Gastroesophageal sphincter (tissue), 4 donors: ENCODE measurements around the gene FNTB. TPM values are rescaled to one million over a fixed set of nuclear protein-coding genes. Genes with fewer than 3 reads are reported as not detected.

Source experiments
- ATAC-seq: fragments of 150-250 bp; one replicate; pipeline ENCODE4 v1.9.1; 2016; ENCODE audit warnings: mild to moderate bottlenecking, moderate library complexity
- H3K27ac ChIP-seq, 4 donors: fragments of 200-600 bp; sonication (generic) in 3 of 4; 1 replicate in 3 of 4; 2 replicates in 1 of 4; pipeline ENCODE4 v1.5.1; 2016 to 2019
- H3K27me3 ChIP-seq: fragments of 200-600 bp; sonication (generic); one replicate; pipeline ENCODE4 v1.5.1; 2019
- H3K36me3 ChIP-seq, 2 donors: fragments of 200-600 bp; sonication (generic); one replicate each; pipeline ENCODE4 v1.5.1; 2019; ENCODE audit warnings: control low read depth in 1 of 2
- H3K4me1 ChIP-seq, 3 donors: fragments of 200-600 bp; sonication (generic); 1 replicate in 2 of 3; 2 replicates in 1 of 3; pipeline ENCODE4 v1.5.1; 2016 to 2019; ENCODE audit warnings: control low read depth in 2 of 3
- H3K4me3 ChIP-seq, 2 donors: fragments of 200-600 bp; sonication (generic); one replicate each; pipeline ENCODE4 v1.5.1; 2019; ENCODE audit warnings: mild to moderate bottlenecking in 1 of 2, moderate library complexity in 1 of 2
- H3K9me3 ChIP-seq, 3 donors: fragments of 200-600 bp; sonication (generic); one replicate each; pipeline ENCODE4 v1.5.1; 2017 to 2019; ENCODE audit warnings: control low read depth in 2 of 3
- EP300 ChIP-seq: sonication (generic); formaldehyde crosslinking; IDR thresholded peaks from one replicate; pipeline ENCODE4 v1.6.1; 2017; ENCODE audit warnings: antibody characterized with exemption, mild to moderate bottlenecking
- POLR2A ChIP-seq, 2 donors: fragments of 450-650 bp; IDR thresholded peaks; one replicate each; pipeline ENCODE4 v1.6.1; 2017; ENCODE audit warnings: antibody characterized with exemption in 2 of 2, mild to moderate bottlenecking in 2 of 2, moderate library complexity in 1 of 2
- POLR2AphosphoS5 ChIP-seq: sonication (generic); formaldehyde crosslinking; IDR thresholded peaks from one replicate; pipeline ENCODE4 v1.6.1; 2017; ENCODE audit warnings: antibody characterized with exemption
- WGBS, 2 donors: methylation state at CpG; one replicate each; pipeline ENCODE4 v1.1.5; 2018; ENCODE audit warnings: low coverage in 1 of 2; 5-methylcytosine and 5-hydroxymethylcytosine counted together
- total RNA-seq, 4 donors: library from RNA; depleted of rRNA; stranded (reverse); fragments of >200 nt; gene quantifications; one replicate each; pipeline ENCODE4 v1.1.0, GENCODE V29; 2016
- TF ChIP-seq, protein P1 (sequence below), 4 experiments: fragments of 200-600 bp in 2 of 4; fragments of 450-650 bp in 2 of 4; sonication (generic) in 1 of 4; IDR thresholded peaks; one replicate each; pipeline ENCODE4 v1.5.1; 2017 to 2019; ENCODE audit warnings: antibody characterized with exemption in 4 of 4, mild to moderate bottlenecking in 2 of 4, moderate library complexity in 2 of 4

The FNTB gene
- total RNA-seq, 4 donors from 2014 or later, result 12.5 to 22.7 (median 17.2) TPM

DNA sequence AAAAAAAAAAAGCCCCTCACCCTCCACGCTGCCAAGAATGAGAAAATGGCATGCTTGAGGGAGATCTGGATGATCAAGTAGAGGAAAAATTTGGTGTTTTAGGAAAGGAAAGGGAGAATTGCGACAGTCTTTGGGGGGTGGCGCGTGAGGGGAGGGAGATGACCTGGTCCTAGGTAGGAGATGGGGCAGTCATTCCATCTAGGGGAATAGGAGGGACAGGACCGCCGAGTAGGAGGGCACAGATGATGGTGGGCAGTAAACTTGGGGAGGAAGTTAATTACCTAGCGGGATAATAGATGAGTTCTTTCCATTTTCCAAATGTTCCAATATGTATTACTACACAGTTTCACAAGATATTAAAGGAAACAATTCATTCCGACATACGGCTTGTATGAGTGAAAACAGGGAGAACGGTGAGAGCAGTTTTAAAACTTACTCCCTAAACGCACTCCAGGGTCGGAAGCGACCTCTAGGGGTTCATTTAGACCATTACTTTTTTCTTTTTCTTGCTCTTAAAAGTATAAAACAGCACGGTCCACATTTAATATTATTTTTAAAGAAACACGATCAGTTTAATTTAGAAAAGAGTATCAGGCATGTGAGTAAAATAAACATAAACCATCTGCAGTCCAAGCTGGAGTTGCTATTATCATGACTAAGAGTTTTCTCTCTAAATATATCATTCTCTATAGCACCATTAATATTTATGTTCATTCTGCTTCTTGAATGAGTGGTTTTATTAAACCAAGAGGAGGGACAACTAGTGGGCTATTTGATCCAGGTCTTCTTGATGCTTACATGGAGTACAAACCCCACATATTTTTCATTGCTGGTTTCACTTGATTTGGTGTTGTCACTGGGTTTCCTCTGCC is 3.0 kb upstream of the FNTB start:
- peak overlapping the region in 1 of 2 donors; percentile 0 for H3K4me3 ChIP-seq
- no peak for ATAC-seq
- no peaks in the 10 kb centered on the region for H3K36me3 ChIP-seq
- 2 to 3% methylated on average over 13 of the region's 15 CpGs for WGBS, 2 donors
- H3K27ac ChIP-seq, result no peak overlapping the region
- no peak for TF ChIP-seq EP300
- TF ChIP-seq, protein P1, sequence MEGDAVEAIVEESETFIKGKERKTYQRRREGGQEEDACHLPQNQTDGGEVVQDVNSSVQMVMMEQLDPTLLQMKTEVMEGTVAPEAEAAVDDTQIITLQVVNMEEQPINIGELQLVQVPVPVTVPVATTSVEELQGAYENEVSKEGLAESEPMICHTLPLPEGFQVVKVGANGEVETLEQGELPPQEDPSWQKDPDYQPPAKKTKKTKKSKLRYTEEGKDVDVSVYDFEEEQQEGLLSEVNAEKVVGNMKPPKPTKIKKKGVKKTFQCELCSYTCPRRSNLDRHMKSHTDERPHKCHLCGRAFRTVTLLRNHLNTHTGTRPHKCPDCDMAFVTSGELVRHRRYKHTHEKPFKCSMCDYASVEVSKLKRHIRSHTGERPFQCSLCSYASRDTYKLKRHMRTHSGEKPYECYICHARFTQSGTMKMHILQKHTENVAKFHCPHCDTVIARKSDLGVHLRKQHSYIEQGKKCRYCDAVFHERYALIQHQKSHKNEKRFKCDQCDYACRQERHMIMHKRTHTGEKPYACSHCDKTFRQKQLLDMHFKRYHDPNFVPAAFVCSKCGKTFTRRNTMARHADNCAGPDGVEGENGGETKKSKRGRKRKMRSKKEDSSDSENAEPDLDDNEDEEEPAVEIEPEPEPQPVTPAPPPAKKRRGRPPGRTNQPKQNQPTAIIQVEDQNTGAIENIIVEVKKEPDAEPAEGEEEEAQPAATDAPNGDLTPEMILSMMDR (IDR thresholded peaks at IDR 0.05), result peak; percentile 45 to 83 (median 62)
- peaks cover 0 to 32% (median 10%) of the 10 kb centered on the region in 3 donors for H3K4me1 ChIP-seq
- no peaks in the 10 kb centered on the region for H3K9me3 ChIP-seq
- no peaks in the 10 kb centered on the region for H3K27me3 ChIP-seq

DNA sequence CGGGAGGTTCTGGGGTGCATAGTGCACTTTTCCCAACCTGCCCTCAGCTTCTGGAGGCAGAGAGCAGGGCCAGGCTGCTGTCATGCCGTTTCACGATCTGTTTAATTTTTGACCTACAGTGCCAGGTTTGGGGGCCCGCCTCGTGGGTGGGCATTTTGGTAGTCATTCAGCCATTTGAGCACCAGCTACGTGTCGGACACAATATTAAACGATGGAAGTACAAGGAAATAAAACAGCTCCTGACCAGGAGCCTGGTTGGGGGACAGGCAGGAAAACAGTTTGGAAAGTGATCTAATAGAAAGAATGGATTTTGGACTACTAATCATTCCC is 708 bp downstream of the FNTB start:
- Histone ChIP-seq H3K36me3 (no peaks in the 10 kb centered on the region), H3K9me3 (no peaks in the 10 kb centered on the region), H3K27me3 (no peaks in the 10 kb centered on the region), H3K27ac (peak overlapping the region; percentile 51 to 90 (median 88)), H3K4me3 (peak overlapping the region; percentile 64 to 81), H3K4me1 (peaks cover 0 to 35% (median 10%) of the 10 kb centered on the region in 3 donors)
- WGBS, 2 donors, result 0% methylated on average over 3 to 5 of the region's 8 CpGs
- TF ChIP-seq EP300, result no peak
- no peak for ATAC-seq

DNA sequence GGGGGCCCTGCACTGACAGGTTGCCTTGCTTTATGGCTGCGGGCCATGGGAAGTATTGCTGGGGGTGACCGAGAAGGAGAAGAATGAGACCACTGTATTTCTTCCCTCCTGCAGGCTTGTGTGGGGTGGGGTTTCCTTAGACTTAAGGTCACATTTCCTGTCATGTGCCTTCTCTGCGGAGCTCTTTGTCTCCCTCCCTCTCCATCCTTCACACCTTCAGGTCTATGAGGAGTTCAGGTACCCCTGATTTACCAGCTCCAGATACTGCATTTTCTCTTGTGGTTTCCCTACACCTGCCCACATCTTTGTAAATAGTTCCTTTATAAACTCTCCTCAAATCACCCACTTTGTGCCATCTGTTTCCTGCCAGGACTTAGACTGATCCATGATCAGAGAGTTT is 3.6 kb downstream of the FNTB start:
- Histone ChIP-seq H3K27me3 (no peaks in the 10 kb centered on the region), H3K36me3 (no peaks in the 10 kb centered on the region), H3K4me3 (no peak overlapping the region), H3K9me3 (no peaks in the 10 kb centered on the region), H3K4me1 (peaks cover 0 to 25% (median 10%) of the 10 kb centered on the region in 3 donors), H3K27ac (no peak overlapping the region)
- TF ChIP-seq POLR2AphosphoS5 (no peak), EP300 (no peak), POLR2A (IDR thresholded peaks at IDR 0.05) (no peak)
- TF ChIP-seq, protein P1 (IDR thresholded peaks at IDR 0.05), result no peak
- 50 to 60% methylated on average over 1 of the region's 3 CpGs for WGBS, 2 donors
- ATAC-seq, result no peak

DNA sequence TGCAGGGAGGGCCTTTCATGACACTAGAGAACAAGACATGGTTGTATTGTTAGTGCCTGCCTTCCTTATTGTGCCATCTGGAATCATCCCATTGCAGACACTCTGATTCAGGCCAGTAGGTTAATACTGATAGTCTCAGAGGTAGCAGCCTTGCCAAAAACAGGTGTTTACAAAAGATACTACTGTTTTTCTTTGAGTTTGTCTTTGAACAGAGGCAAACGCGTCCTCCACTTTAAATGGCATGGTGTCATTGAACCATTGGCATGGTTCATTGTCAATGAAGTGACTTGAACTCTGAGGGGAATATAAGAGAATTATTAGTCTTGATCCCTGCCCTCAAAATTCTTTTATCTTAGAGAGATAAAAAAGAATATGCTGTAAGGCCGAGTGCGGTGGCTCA is 4.2 kb downstream of the FNTB start:
- ATAC-seq, result no peak
- H3K4me1 ChIP-seq, result peaks cover 0 to 24% (median 10%) of the 10 kb centered on the region in 3 donors
- H3K27ac ChIP-seq, result no peak overlapping the region
- TF ChIP-seq, protein P1 (IDR thresholded peaks at IDR 0.05), result no peak
- TF ChIP-seq POLR2A (IDR thresholded peaks at IDR 0.05) (no peak), POLR2AphosphoS5 (no peak), EP300 (no peak)
- no peaks in the 10 kb centered on the region for H3K9me3 ChIP-seq
- 96 to 100% methylated on average over 2 to 4 of the region's 4 CpGs for WGBS, 2 donors
- H3K4me3 ChIP-seq, result no peak overlapping the region
- H3K27me3 ChIP-seq, result no peaks in the 10 kb centered on the region
- no peaks in the 10 kb centered on the region for H3K36me3 ChIP-seq

DNA sequence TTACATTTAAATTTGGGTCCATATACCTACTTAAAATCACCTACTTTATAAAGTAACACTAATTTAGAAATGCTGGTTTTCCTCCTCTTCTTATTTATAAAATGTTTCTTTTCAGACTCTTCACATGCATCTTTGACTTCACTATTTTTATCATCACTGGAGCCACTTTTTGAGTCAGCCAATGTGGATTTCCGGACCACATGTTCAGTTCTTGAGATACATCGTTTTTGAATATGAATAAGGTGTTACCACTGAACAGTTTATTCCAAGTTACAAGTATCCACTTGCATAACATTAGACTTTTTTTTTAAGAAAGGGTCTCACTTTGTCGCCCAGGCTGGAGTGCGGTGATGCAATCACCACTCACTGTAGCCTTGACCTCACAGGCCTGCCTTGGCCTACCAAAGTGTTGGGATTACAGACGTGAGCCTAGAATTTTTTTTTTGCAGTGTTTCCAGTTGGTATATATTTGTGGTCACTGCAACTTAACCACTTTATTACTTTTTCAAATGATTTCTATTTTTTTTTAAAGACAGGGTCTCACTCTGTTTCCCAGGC is 5.7 kb downstream of the FNTB start:
- Histone ChIP-seq H3K27ac (no peak overlapping the region), H3K27me3 (no peaks in the 10 kb centered on the region), H3K9me3 (no peaks in the 10 kb centered on the region), H3K36me3 (no peaks in the 10 kb centered on the region), H3K4me1 (peaks cover 0 to 15% (median 7%) of the 10 kb centered on the region in 3 donors), H3K4me3 (no peak overlapping the region)
- 82 to 84% methylated on average over 4 to 5 of the region's 5 CpGs for WGBS, 2 donors
- TF ChIP-seq, protein P1 (IDR thresholded peaks at IDR 0.05), result no peak
- TF ChIP-seq EP300 (no peak), POLR2AphosphoS5 (no peak), POLR2A (IDR thresholded peaks at IDR 0.05) (no peak)
- ATAC-seq, result no peak
